HL-60 (cell line): ENCODE measurements around the gene VNN1.
"Not testable (repeated sequence)": the region's sequence is repeated elsewhere in the genome, so short reads cannot be mapped to it uniquely, and the experiment has no call there.

Experiments
- DNase-seq, 2 experiments: peaks; one replicate each; pipeline ENCODE4 v3.0.0-alpha.2; 2010 to 2020; ENCODE audit warnings: low read depth in 1 of 2, low spot score in 1 of 2
- H3K27ac ChIP-seq: fragments of 250-450 bp; sonication (Bioruptor Pico); replicated peaks from 2 replicates; pipeline ENCODE4 v1.5.1; 2020; ENCODE audit warnings: mild to moderate bottlenecking, moderate library complexity
- H3K27me3 ChIP-seq: fragments of 250-450 bp; sonication (Bioruptor Pico); 2 replicates; pipeline ENCODE4 v1.5.1; 2021; ENCODE audit warnings: mild to moderate bottlenecking, moderate library complexity; ENCODE audit not compliant: insufficient read depth, poor library complexity, severe bottlenecking
- H3K4me3 ChIP-seq: replicated peaks from 2 replicates; pipeline ENCODE4 v1.5.1; 2011; ENCODE audit warnings: mild to moderate bottlenecking, control low read depth, low read length; ENCODE audit not compliant: insufficient read depth
- CTCF ChIP-seq: IDR thresholded peaks from one replicate; pipeline ENCODE4 v1.5.1; 2011; ENCODE audit warnings: low read length, control low read depth, inconsistent platforms; ENCODE audit not compliant: insufficient read depth
- GABPA ChIP-seq: IDR thresholded peaks from 2 replicates; pipeline ENCODE4 v1.6.1; 2012; ENCODE audit warnings: low read depth
- POLR2AphosphoS5 ChIP-seq: IDR thresholded peaks from 2 replicates; pipeline ENCODE4 v1.6.1; 2012; ENCODE audit warnings: low read depth
- REST ChIP-seq: IDR thresholded peaks from 2 replicates; pipeline ENCODE4 v1.6.1; 2012; ENCODE audit warnings: low read depth; ENCODE audit not compliant: insufficient replicate concordance
- SPI1 ChIP-seq: IDR thresholded peaks from 2 replicates; pipeline ENCODE4 v1.6.1; 2012; ENCODE audit warnings: low read depth, mild to moderate bottlenecking, borderline replicate concordance

Gene VNN1

GRCh38 chr6:132650429-132650828 lies 63.4 kb downstream of the VNN1 start:
- peaks cover 2% of the 10 kb centered on the region for H3K27me3 ChIP-seq
- no peak overlapping the region for H3K4me3 ChIP-seq
- H3K27ac ChIP-seq = no peak overlapping the region
- TF ChIP-seq GABPA = no peak
- no peak for TF ChIP-seq POLR2AphosphoS5
- no peak for TF ChIP-seq SPI1
- no peak for TF ChIP-seq CTCF
- TF ChIP-seq REST = no peak
- DNase-seq = no peak

GRCh38 chr6:132648828-132649227 lies 65.0 kb downstream of the VNN1 start:
- Histone ChIP-seq H3K4me3 (no peak overlapping the region), H3K27ac (no peak overlapping the region), H3K27me3 (peaks cover 2% of the 10 kb centered on the region)
- DNase-seq = no peak
- TF ChIP-seq REST = no peak
- TF ChIP-seq GABPA = no peak
- no peak for TF ChIP-seq CTCF
- TF ChIP-seq SPI1 = no peak
- no peak for TF ChIP-seq POLR2AphosphoS5

- Histone ChIP-seq H3K27ac (no peak overlapping the region), H3K4me3 (no peak overlapping the region), H3K27me3 (peaks cover 2% of the 10 kb centered on the region)
- no peak for TF ChIP-seq REST
- DNase-seq = no peak
Measured at GRCh38 chr6:132648356-132648755, 65.5 kb downstream of the VNN1 start.

GRCh38 chr6:132643547-132643946 lies 70.3 kb downstream of the VNN1 start:
- peaks cover 2% of the 10 kb centered on the region for H3K27me3 ChIP-seq
- no peak for DNase-seq
- no peak overlapping the region for H3K4me3 ChIP-seq
- TF ChIP-seq REST = no peak
- TF ChIP-seq GABPA = no peak
- no peak for TF ChIP-seq POLR2AphosphoS5
- no peak for TF ChIP-seq CTCF
- TF ChIP-seq SPI1 = no peak
- no peak overlapping the region for H3K27ac ChIP-seq

- not testable (repeated sequence) for H3K27ac ChIP-seq, H3K4me3 ChIP-seq, H3K27me3 ChIP-seq, DNase-seq
Measured at GRCh38 chr6:132637135-132637534, 76.7 kb downstream of the VNN1 start.
